HG02885 (cell line): ENCODE measurements around the gene UBA7.
"Not testable (repeated sequence)": the region's sequence is repeated elsewhere in the genome, so short reads cannot be mapped to it uniquely, and the experiment has no call there.

Source experiments
- ATAC-seq: cut with Tn5 transposase; IDR thresholded peaks from one replicate; pipeline ENCODE4 v1.9.1; 2021; ENCODE audit warnings: mild to moderate bottlenecking; ENCODE audit not compliant: unreplicated experiment, poor library complexity

The UBA7 gene, protein sequence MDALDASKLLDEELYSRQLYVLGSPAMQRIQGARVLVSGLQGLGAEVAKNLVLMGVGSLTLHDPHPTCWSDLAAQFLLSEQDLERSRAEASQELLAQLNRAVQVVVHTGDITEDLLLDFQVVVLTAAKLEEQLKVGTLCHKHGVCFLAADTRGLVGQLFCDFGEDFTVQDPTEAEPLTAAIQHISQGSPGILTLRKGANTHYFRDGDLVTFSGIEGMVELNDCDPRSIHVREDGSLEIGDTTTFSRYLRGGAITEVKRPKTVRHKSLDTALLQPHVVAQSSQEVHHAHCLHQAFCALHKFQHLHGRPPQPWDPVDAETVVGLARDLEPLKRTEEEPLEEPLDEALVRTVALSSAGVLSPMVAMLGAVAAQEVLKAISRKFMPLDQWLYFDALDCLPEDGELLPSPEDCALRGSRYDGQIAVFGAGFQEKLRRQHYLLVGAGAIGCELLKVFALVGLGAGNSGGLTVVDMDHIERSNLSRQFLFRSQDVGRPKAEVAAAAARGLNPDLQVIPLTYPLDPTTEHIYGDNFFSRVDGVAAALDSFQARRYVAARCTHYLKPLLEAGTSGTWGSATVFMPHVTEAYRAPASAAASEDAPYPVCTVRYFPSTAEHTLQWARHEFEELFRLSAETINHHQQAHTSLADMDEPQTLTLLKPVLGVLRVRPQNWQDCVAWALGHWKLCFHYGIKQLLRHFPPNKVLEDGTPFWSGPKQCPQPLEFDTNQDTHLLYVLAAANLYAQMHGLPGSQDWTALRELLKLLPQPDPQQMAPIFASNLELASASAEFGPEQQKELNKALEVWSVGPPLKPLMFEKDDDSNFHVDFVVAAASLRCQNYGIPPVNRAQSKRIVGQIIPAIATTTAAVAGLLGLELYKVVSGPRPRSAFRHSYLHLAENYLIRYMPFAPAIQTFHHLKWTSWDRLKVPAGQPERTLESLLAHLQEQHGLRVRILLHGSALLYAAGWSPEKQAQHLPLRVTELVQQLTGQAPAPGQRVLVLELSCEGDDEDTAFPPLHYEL

DNA sequence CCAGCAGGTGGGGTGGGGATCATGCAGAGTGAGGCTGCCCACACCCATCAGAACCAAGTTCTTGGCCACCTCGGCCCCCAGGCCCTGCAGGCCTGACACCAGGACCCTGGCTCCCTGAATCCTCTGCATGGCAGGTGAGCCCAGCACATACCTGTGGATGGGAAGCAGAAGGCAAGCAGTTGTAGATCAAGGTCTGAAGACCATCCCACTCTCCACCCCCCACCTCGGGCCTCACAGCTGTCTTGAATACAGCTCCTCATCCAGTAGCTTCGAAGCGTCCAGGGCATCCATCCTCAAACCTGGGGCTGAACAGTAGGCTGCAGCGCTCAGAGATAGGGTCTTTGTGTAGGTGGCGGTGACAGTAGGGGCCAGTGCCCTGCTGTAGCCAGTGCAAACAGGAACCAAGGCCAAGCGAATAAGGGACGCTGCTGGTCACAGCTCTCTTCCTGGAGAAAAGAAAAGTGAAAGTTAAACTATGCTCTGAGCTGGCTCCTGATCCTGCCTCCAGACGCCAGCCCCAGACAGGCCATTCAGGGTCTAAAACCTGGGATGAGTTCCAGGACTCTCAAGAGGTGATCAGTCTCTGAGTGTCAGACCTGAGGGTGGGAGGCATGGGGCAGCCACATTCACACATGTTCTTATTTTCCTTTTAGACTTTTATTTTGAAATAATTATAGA lies at the start of gene UBA7:
UBA7 (minus strand) TSS at position 457 of the 678 bp plus-strand sequence; CDS start at position 291, 166 bp downstream.
- peak; percentile 58 for ATAC-seq

DNA sequence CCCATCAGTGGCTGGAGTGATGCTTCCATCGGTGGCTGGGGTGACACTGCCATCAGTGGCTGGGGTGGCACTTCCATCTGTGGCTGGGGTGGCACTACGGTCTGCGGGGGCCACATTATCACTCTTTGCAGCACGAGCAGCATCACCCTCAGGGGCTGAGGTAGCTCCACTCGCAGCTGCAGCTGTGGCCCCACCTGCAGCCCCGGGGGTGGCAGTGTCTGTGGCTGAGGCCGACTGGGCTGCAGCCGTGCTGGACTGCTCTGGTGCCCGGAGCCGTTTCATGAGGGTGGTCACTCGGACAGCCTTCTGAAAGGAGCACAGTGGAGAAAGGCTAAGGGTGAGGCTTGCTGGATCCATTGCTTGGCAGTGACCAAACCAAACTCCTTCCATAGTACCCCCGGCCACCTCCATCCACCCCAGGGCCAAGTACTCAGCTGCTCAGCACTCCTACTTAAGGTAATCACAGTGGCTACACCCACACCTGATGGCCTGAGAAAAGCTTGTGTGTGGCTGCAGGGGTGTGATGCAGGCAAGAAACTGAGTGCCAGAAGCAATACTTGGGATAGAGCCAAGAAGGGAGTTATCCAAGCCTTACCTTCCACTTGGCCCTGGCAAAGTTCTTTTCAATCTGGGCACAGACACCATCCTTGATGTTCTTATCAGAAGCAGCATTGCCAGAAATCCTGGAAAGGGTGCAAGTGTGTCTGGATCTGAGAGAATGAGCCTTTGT lies 46.0 kb upstream of the UBA7 start:
- no peak for ATAC-seq

DNA sequence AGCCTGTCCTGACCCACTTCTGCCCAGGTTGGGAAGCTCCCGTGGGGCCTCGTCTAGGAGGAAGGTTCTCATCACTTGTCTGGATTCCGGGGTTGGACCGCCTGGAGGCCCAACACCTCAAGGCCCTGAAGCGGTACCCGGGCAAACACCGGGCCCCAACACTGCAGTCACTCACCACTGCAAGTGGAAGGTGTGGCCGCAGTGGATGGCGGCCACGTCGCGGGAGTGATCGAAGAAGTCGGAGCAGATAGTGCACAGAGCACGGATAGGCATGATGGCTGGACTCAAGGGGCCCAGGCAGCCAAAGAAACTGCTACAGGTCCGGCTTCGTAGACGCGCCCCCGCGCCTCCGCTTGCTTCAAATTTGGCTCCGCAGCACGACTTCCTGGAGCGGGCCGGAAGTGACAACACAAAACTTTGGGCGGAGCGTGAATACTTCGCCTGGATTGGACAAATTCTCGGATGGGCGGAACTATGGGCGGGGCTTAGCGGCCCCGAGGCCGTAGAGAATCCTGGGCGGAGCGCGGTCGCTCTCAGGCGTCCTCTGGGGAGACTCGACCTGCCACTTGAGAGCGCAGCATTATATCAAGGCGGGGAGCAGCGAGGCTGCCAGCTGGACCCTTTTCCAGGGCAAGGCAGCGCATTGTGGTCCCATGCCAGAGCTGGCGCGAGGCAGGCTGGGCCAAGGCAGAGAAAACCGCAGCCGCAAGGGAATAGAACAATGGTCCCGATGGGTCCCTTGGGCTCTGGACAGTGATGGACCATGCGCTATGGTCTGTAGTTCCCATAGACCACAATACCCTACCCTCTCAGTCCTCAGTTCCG lies 42.6 kb upstream of the UBA7 start, which contains the start of gene TRAIP:
TRAIP (minus strand) TSS at position 384 of the 825 bp plus-strand sequence; CDS start at position 273, 111 bp downstream.
- ATAC-seq, result peak; percentile 96

DNA sequence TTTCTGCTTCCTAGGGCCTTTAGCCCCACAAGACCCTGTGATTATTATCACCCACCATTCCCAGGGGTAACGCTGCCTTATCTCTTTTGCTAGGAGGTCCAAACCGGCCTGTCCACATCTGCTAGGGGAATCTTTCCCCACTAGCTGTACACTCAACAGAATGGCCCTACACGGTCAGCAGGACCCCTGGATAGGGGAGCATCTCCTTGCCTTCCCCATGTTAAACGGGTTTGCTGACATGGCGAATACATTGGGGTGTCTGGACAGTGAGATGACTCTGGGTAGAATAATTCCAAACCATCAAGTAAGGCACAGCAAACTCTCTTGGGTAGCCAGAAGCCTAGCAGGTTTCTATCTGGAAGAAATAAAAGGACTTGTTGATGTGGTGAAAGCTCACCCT lies 41.9 kb upstream of the UBA7 start:
- ATAC-seq, result no peak

DNA sequence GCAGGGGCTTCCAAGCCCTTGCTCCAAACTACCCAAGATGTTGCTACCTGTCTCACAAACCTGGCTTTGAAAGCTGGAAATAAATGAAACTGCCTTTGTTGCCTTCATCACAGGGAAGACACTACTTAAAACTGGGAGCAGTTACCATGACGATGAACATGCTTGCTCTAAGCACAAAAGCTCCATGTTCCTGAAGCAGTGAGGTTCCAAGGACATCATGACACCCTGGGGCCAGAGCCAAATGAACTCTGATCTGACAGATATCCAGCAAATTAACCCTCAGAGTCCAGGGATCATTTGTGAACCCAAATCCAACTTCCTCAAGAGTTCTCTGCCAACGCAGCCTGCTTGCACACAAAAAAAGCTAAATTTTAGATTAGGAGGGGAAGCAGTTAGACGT lies 31.9 kb upstream of the UBA7 start:
- ATAC-seq, result no peak

DNA sequence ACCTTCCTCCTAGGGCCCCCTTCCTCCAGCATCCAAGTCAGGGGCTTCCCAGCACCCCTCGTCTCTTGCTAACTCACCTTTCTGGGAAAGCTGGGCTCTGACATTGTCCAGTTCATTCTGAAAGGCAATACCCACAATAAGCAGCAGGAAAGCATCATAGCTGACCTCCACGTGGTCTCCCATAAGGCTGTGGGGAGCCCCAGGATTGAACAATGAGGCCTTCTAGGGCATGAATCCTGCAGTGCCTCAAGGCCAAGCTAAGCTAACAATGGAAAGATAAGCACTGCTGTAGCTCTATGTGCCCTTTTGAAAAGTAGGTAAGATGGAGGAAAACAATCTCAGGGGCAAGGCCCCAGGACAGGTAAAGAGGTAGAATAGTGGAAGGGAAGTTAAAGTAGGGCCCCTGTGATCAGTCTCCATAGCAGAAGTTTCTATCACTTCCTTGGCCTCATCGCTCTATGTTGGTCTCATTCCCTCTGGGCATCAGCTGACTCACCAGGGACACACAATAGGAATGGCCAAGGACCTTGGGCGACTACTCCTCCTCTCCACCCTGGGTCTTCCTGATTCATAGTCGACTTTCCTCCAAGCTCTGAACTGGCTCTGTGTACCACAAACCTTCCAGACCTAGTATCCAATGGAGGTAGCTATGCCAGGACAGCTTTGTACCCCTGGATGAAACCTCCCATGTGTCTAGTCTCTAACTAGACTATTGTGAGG lies 30.9 kb upstream of the UBA7 start:
- ATAC-seq, result no peak

DNA sequence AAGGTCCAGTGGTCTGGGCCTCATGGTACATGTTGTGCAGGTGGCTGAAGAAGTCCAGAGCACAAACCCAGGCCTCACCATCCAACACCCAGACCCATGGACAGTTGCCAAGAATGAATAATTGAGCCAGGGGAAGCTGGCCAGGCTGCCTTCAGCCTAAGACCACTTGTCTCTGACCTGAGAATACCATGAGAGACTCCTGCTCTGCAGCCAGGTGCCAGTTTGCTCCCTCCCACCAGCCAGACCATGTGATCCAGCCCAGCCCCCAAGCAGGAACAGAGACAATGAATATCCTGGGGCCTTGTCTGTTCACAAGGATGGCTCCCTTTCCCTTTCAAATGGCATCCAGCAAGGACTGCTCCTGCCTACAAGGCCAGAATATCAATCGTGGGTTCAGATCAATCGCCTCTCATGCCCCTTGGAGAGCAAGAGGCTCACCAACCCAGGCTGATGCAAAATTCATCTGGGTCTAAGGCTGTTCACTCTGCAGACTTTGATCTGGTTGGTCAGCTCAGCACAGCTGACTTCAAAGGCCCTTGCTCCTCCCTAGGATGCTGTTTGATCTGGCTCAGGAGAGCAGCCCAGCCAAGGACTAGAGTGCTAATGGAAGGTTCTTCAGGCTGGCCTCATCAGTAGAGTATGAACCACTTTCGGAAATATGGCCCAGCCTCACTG lies 29.2 kb upstream of the UBA7 start:
- no peak for ATAC-seq

DNA sequence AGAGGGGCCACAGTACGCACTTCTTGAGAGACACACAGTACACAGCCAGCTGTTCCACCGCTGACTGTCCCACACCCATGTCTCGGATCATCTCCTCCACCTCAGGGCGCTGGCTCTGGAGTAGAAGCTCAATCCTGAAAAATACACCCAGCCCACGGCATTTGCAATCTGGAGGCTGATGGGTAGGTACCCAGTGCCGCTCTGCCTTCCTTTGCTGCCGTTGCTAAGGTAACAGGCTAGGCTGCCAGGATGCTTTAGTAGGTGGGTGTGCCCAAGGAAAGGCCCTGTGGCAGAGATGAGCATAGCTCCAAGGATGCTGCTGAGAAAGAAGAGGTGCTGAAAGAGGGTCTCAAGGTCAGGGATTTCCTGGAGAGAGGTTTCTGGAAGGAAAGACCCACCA lies 28.1 kb upstream of the UBA7 start:
- ATAC-seq, result no peak

DNA sequence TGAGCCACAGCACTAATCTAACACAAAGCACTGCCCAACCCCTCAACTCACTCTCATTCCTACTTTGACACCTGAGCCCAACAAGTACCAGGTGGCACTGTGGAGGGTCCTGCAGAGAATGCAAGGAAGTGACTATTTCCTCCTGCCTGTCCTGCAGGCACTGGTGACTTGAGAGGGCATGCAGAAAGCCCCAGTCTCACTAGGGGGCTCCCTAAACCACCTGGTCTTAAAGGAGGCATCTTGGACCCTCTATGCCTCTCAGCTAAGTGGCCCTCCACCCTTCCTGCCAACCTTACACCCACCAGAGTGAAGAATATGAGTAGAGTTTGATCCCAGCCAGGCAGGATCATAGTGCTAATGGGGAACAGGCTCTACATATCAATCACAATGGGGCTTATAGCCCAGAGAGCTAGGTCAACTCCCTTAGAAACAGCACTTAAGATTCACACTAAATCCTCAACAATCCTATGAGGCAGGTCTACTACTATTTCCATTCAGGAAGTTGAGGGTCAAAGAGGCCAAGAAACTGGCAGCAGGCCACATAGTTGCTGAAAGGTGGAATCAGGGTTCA lies 27.5 kb upstream of the UBA7 start:
- no peak for ATAC-seq

DNA sequence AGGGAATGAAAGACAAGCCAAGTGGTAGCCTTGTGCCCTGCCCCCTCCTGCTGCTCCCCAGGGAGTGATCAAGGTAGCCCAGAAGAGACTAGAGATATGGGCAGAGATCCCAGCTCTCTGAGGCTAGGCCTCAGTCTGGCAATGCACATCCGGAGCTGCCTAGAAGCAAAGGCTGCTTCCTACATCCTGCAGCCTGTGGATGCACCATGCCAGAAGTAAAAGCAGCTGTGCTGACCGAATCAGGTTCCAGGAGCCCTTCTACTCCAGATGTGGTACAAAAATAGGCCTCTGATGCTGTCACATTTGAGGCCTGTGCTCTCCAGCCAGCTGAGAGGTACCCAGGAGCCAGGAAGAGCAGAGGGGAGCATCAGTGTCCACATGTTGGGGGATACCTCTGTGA lies 26.6 kb upstream of the UBA7 start:
- ATAC-seq, result no peak

DNA sequence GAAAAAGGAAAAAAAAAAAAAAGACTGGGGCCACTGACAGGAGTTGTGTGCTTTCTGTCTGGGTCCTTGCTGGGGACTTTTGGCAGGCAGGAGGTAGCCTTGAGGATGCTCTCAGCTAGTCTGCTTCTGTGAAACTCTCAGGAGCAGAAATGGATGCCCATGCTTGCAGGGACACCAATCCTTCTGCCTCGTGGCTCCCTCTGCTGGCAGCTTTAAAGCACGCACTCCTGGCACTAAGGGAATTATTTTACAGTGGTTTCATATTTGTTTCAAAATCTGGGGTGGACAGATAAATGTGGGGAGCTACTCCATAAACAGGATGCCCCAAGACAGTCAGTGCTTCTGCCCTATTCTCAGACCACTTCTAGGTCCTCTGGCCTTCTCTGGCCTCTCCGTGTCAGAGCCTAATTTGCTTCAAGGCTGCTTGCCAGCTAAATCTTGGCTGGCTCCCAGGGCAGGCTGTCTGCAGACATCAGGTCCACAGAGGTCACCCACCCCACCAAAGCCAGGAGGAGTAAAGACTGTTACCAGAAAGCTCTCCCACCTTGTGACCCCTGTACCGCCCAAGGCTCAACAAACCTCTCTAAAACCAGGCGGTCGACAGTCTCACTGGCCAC lies 25.5 kb upstream of the UBA7 start:
- ATAC-seq, result no peak

DNA sequence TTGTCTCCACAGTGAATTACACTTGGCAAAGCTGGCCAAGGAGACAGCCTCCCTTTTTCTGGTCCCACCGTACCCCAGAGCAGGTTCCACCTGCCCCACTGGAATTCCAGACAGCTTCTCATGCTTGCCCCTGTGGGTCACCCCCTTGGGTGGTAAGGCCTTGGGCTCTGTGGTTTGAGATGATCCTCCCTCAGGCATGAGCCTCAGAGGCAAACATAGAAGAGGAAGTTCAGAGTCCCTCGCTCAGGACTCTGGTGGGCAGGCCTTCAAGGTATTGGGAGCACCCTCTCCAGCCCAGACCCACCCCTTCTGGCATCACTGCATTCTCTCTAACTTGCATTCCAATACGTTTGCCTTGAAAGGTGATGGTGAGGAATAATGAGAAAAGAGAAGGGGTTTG lies 17.6 kb upstream of the UBA7 start:
- no peak for ATAC-seq

DNA sequence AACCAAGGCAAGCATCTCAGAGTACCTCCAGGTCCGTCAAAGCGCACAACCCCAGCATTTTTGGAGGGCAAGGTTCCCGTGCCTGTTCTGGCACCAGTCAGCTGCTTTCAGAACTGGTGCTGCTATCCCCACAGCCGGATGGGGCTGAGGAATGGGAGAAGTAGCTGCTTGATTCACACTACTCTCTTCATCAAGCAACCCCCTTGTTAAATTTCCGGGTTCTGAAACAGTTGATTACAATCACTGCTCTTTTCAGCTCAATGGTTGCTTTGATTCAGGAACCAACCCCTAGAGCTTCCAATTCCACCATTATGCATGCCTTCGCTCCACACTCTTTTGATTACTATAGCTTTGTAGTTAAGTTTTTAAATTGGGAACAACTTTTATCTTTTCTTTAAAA lies 12.3 kb upstream of the UBA7 start:
- no peak for ATAC-seq

DNA sequence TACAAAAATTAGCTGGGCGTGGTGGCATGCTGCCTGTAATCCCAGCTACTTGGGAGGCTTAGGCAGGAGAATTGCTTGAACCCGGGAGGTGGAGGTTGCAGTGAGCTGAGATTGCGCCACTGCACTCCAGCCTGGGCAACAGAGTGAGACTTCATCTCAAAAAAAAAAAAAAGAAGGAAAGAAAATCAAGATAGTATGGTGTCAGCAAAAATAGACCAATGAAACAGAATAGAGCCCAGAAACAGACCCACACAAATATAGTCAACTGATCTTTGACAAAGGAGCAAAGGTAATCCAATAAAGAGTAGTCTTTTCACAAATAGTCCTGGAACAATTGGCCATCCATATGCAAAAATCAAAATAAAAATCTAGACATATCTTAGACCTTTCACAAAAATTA lies 9.4 kb upstream of the UBA7 start:
- not testable (repeated sequence) for ATAC-seq

DNA sequence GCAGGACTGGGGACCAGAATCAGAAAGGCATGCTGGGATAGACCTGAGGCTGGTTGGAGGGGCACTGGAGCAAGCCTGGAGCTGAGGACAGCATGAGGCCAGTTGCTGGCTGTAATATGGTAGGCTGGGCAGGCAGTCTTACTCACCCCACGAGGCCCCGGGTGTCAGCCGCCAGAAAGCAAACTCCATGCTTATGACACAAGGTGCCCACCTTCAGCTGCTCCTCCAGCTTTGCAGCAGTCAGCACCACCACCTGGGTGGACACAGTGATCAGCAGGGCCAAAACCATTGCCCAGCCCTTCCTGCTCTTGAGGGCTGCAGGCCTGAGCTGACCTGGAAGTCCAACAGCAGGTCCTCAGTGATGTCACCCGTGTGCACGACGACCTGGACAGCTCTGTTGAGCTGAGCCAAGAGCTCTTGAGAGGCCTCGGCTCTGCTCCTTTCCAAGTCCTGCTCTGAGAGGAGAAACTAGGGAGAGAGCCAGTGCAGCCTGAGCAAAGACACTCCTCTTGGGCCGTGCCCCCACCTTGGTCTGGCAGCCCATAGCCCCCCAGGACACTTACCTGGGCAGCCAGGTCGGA lies 747 bp downstream of the UBA7 start:
- ATAC-seq, result no peak

DNA sequence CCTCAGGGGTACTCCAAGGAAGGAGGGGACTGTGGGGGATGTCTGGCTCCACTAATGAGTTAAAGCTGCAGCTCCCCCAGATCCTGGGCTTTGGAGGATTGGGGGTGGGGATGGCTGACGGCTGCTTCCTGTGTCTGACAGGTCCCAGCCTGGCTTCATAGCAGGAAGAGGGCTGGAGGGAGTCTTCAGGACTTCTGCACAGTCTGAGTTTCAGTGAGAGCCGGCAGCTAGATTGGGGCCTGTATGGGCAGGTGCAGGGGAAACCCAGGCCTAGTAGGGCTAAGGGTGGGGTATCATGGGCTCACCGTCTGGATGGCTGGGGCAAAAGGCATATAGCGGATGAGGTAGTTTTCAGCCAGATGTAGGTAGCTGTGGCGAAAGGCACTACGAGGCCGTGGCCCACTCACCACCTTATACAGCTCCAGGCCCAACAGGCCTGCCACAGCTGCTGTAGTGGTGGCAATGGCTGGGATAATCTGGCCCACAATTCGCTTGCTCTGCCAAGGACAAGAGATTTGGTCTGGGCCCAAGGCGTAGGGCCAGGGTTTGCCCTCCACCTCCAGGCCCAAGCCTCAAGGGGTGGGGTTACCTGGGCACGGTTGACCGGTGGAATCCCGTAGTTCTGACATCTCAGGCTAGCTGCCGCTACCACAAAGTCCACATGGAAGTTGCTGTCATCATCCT lies 6.2 kb downstream of the UBA7 start:
- no peak for ATAC-seq
